GM12801 (cell line): ENCODE data around the gene DTNBP1.

ENCODE experiments used
- CTCF ChIP-seq: IDR thresholded peaks from one replicate; pipeline ENCODE4 v1.5.1; 2011; ENCODE audit warnings: control low read depth; ENCODE audit not compliant: insufficient read length; ENCODE audit errors: extremely low read depth

DTNBP1 gene

GRCh38 chr6:15475872-15476271 is 187.0 kb downstream of the DTNBP1 start:
- TF ChIP-seq CTCF: no peak

GRCh38 chr6:15475261-15475660 is 187.6 kb downstream of the DTNBP1 start:
- no peak for TF ChIP-seq CTCF

GRCh38 chr6:15474196-15474595 is 188.6 kb downstream of the DTNBP1 start:
- no peak for TF ChIP-seq CTCF

- no peak for TF ChIP-seq CTCF
Measured at GRCh38 chr6:15473741-15474161, 189.1 kb downstream of the DTNBP1 start.

GRCh38 chr6:15473174-15473573 is 189.7 kb downstream of the DTNBP1 start:
- TF ChIP-seq CTCF: no peak
